Ovary (tissue), 9 donors: ENCODE results near the gene TAS2R40. TPM values are rescaled to one million over a fixed set of nuclear protein-coding genes. Genes with fewer than 3 reads are reported as not detected.

Experiments
- DNase-seq, 5 donors: peaks; one replicate each; pipeline ENCODE4 v3.0.0-alpha.2; 2019 to 2020
- H3K27ac ChIP-seq, 2 donors: fragments of 200-600 bp; one replicate each; pipeline versions ENCODE4 v1.5.1 to v1.8.0; 2019 to 2022
- H3K27me3 ChIP-seq: fragments of 200-600 bp; one replicate; pipeline ENCODE4 v1.8.0; 2022
- H3K36me3 ChIP-seq: fragments of 200-600 bp; sonication (generic); one replicate; pipeline ENCODE4 v1.5.1; 2019
- H3K4me1 ChIP-seq: one replicate; pipeline ENCODE4 v1.8.1; 2013; ENCODE audit warnings: mild to moderate bottlenecking, moderate library complexity; ENCODE audit not compliant: insufficient read depth
- H3K4me3 ChIP-seq: fragments of 200-600 bp; sonication (generic); one replicate; pipeline ENCODE4 v1.5.1; 2017
- H3K9me3 ChIP-seq, 2 donors: fragments of 200-600 bp in 1 of 2; sonication (generic) in 1 of 2; one replicate each; pipeline versions ENCODE4 v1.5.1 to v1.8.1; 2013 to 2019; ENCODE audit warnings: mild to moderate bottlenecking in 1 of 2, moderate library complexity in 1 of 2
- CTCF ChIP-seq, 3 donors: fragments of 450-650 bp in 2 of 3; fragments of 200-600 bp in 1 of 3; IDR thresholded peaks; one replicate each; pipeline versions ENCODE4 v1.5.1 to v1.8.0; 2016 to 2022; ENCODE audit warnings: antibody characterized with exemption in 3 of 3, mild to moderate bottlenecking in 1 of 3
- EP300 ChIP-seq: sonication (generic); formaldehyde crosslinking; IDR thresholded peaks from one replicate; pipeline ENCODE4 v1.6.1; 2017; ENCODE audit warnings: antibody characterized with exemption
- POLR2A ChIP-seq: fragments of 450-650 bp; IDR thresholded peaks from one replicate; pipeline ENCODE4 v1.6.1; 2017; ENCODE audit warnings: antibody characterized with exemption, mild to moderate bottlenecking, moderate library complexity
- WGBS, 3 donors: extraction: QIAGEN DNeasy Blood & Tissue Kit in 1 of 3; methylation state at CpG; one replicate each; pipeline versions ENCODE4 v1.1.5 to v1.1.7; 2013 to 2017; 5-methylcytosine and 5-hydroxymethylcytosine counted together
- intact Hi-C, 4 donors: fragments of 100-400 bp; cut with DNase I; formaldehyde crosslinking; loops; one replicate each; pipeline versions ENCODE4 v1.11.0 to v1.15.1; 2022 to 2023
- polyA plus RNA-seq, 2 donors: library from polyadenylated mRNA; stranded (reverse); fragments of 200-250 nt in 1 of 2; fragments of 350-450 nt in 1 of 2; fragmentation: Illumina TruSeq in 1 of 2; extraction: RNeasy Lipid Tissue Mini Kit (QIAGEN cat#74804) in 1 of 2; gene quantifications; one replicate each; pipeline ENCODE4 v1.2.3, GENCODE V29; 2013 to 2014
- total RNA-seq, 7 donors: library from RNA; depleted of rRNA in 2 of 7; stranded (reverse); fragments of >200 nt in 2 of 7; fragmentation: NEBNext Ultra II Directional in 3 of 7; extraction: Animal tissue kit (Norgen Biotek cat#: 25700) in 3 of 7; gene quantifications; one replicate each; pipeline versions ENCODE4 v1.1.0 to v1.2.4, GENCODE V29; 2016 to 2023
- donor health status: DM: no; HTN: no; CAD: no; lungs with moderate emphysema.
- donor health status: DM: no; HTN: no; CAD: no.
- donor health status: Bipolar disorder and iron deficiency.
- donor health status: DM: yes; HTN: yes; CAD: no.
- donor health status: DM: no; HTN: no; CAD: no.
- donor health status: DM: yes; HTN: yes; CAD: no.

Gene TAS2R40
- total and polyA plus RNA-seq, 9 donors = not detected

GRCh38 chr7:143222782-143223181, 945 bp downstream of the TAS2R40 start:
- H3K9me3 ChIP-seq = no peaks in the 10 kb centered on the region
- H3K36me3 ChIP-seq = no peaks in the 10 kb centered on the region
- no peak overlapping the region for H3K27ac ChIP-seq
- no peaks in the 10 kb centered on the region for H3K4me1 ChIP-seq
- intact Hi-C loops = no loop called here
- no peak overlapping the region for H3K4me3 ChIP-seq
- H3K27me3 ChIP-seq = no peaks in the 10 kb centered on the region
- no peak for DNase-seq
- TF ChIP-seq EP300 = no peak
- no peak for TF ChIP-seq POLR2A
- no peak for TF ChIP-seq CTCF (IDR thresholded peaks at IDR 0.05)
- 82 to 93% (median 86%) methylated on average over 7 of the region's 7 CpGs for WGBS, 3 donors

GRCh38 chr7:143223784-143224183, 1.9 kb downstream of the TAS2R40 start:
- Histone ChIP-seq H3K27me3 (no peaks in the 10 kb centered on the region), H3K4me1 (no peaks in the 10 kb centered on the region), H3K9me3 (no peaks in the 10 kb centered on the region), H3K27ac (no peak overlapping the region), H3K36me3 (no peaks in the 10 kb centered on the region), H3K4me3 (no peak overlapping the region)
- intact Hi-C loops = no loop called here
- WGBS, 3 donors = 73 to 77% (median 75%) methylated on average over 4 of the region's 4 CpGs
- TF ChIP-seq POLR2A = no peak
- TF ChIP-seq EP300 = no peak
- TF ChIP-seq CTCF (IDR thresholded peaks at IDR 0.05) = no peak
- no peak for DNase-seq

GRCh38 chr7:143225047-143225446, 3.2 kb downstream of the TAS2R40 start:
- intact Hi-C loops = no loop called here
- H3K9me3 ChIP-seq = no peaks in the 10 kb centered on the region
- no peak overlapping the region for H3K4me3 ChIP-seq
- H3K36me3 ChIP-seq = no peaks in the 10 kb centered on the region
- no peaks in the 10 kb centered on the region for H3K27me3 ChIP-seq
- H3K4me1 ChIP-seq = no peaks in the 10 kb centered on the region
- no peak for DNase-seq
- TF ChIP-seq POLR2A (no peak), EP300 (no peak), CTCF (IDR thresholded peaks at IDR 0.05) (no peak)
- WGBS, 3 donors = 81 to 90% (median 88%) methylated on average over 5 of the region's 5 CpGs
- H3K27ac ChIP-seq = no peak overlapping the region

GRCh38 chr7:143227806-143228205, 6.0 kb downstream of the TAS2R40 start:
- Histone ChIP-seq H3K27ac (no peak overlapping the region), H3K9me3 (no peaks in the 10 kb centered on the region), H3K4me3 (no peak overlapping the region), H3K27me3 (no peaks in the 10 kb centered on the region), H3K36me3 (no peaks in the 10 kb centered on the region), H3K4me1 (no peaks in the 10 kb centered on the region)
- no peak for DNase-seq
- WGBS, 3 donors = 10 to 14% (median 10%) methylated on average over 1 of the region's 1 CpG
- TF ChIP-seq POLR2A (no peak), EP300 (no peak), CTCF (IDR thresholded peaks at IDR 0.05) (no peak)
- intact Hi-C loops = no loop called here
